Keratinocyte (primary cell): Measurements from ENCODE around the gene ZNF407. TPM values are rescaled to one million over a fixed set of nuclear protein-coding genes. Genes with fewer than 3 reads are reported as not detected.

Experiments used
- DNase-seq: peaks from one replicate; pipeline ENCODE4 v3.0.0-alpha.2; 2011; ENCODE audit warnings: low read depth, missing footprints, low spot score
- FAIRE-seq: peaks from 2 replicates; lab custom pipeline; 2011; peaks lifted over from hg19 to GRCh38; lab: Jason Lieb, UNC
- H2AFZ ChIP-seq: 2 replicates; pipeline ENCODE4 v1.6.0; 2012; ENCODE audit warnings: low read length, control low read depth, inconsistent platforms; ENCODE audit not compliant: control insufficient read depth
- H3K27ac ChIP-seq: 2 replicates; pipeline ENCODE4 v1.5.1; 2011; ENCODE audit warnings: low read length; ENCODE audit not compliant: control insufficient read depth, insufficient read depth
- H3K27me3 ChIP-seq: 3 replicates; pipeline ENCODE4 v1.6.0; 2011; ENCODE audit warnings: low read length; ENCODE audit not compliant: control insufficient read depth, insufficient read depth; ENCODE audit errors: extremely low read depth
- H3K36me3 ChIP-seq, 2 experiments: 2 replicates in 1 of 2; 3 replicates in 1 of 2; pipeline ENCODE4 v1.5.1; 2011; ENCODE audit warnings: low read length in 2 of 2, mild to moderate bottlenecking in 1 of 2; ENCODE audit not compliant: control insufficient read depth in 2 of 2, insufficient read depth in 2 of 2; ENCODE audit errors: extremely low read depth in 1 of 2
- H3K4me1 ChIP-seq: 3 replicates; pipeline ENCODE4 v1.5.1; 2011; ENCODE audit warnings: low read length; ENCODE audit not compliant: control insufficient read depth, insufficient read depth; ENCODE audit errors: extremely low read depth
- H3K4me2 ChIP-seq: 3 replicates; pipeline ENCODE4 v1.6.0; 2011; ENCODE audit warnings: low read depth, low read length; ENCODE audit not compliant: control insufficient read depth, insufficient read depth; ENCODE audit errors: extremely low read depth
- H3K4me3 ChIP-seq, 3 experiments: fragments of 200-600 bp in 1 of 3; sonication (generic) in 1 of 3; 2 replicates in 2 of 3; 3 replicates in 1 of 3; pipeline ENCODE4 v1.5.1; 2011 to 2016; ENCODE audit warnings: low read length in 3 of 3, mild to moderate bottlenecking in 3 of 3, control low read depth in 2 of 3, inconsistent platforms in 1 of 3, low read depth in 1 of 3, mixed read lengths in 1 of 3, mixed run types in 1 of 3, moderate library complexity in 1 of 3; ENCODE audit not compliant: control insufficient read depth in 2 of 3, insufficient read depth in 2 of 3; ENCODE audit errors: extremely low read depth in 1 of 3
- H3K79me2 ChIP-seq: 2 replicates; pipeline ENCODE4 v1.6.0; 2012; ENCODE audit warnings: low read length; ENCODE audit not compliant: control insufficient read depth, insufficient read depth
- H3K9ac ChIP-seq: 3 replicates; pipeline ENCODE4 v1.6.0; 2011; ENCODE audit warnings: low read length; ENCODE audit not compliant: control insufficient read depth, insufficient read depth; ENCODE audit errors: extremely low read depth
- H3K9me1 ChIP-seq: 3 replicates; pipeline ENCODE4 v1.6.0; 2011; ENCODE audit warnings: low read length; ENCODE audit not compliant: control insufficient read depth, insufficient read depth; ENCODE audit errors: extremely low read depth
- H3K9me3 ChIP-seq: 2 replicates; pipeline ENCODE4 v1.5.1; 2012; ENCODE audit warnings: low read depth, low read length; ENCODE audit not compliant: control insufficient read depth
- H4K20me1 ChIP-seq: 3 replicates; pipeline ENCODE4 v1.6.0; 2011; ENCODE audit warnings: low read length; ENCODE audit not compliant: control insufficient read depth, insufficient read depth; ENCODE audit errors: extremely low read depth
- CTCF ChIP-seq, 3 experiments: IDR thresholded peaks in 1 of 3; conservative IDR thresholded peaks in 1 of 3; optimal IDR thresholded peaks in 1 of 3; 2 replicates in 2 of 3; 3 replicates in 1 of 3; pipeline versions ENCODE3 to v1.5.1; 2011; ENCODE audit warnings: low read length in 3 of 3, mild to moderate bottlenecking in 3 of 3, moderate library complexity in 2 of 3, control low read depth in 1 of 3, inconsistent platforms in 1 of 3; ENCODE audit not compliant: insufficient read depth in 2 of 3; ENCODE audit errors: extremely low read depth in 1 of 3
- EZH2 ChIP-seq: IDR thresholded peaks from one replicate; pipeline ENCODE4 v1.6.1; 2012; ENCODE audit warnings: inconsistent platforms, mild to moderate bottlenecking, low read length, moderate library complexity
- dilution Hi-C: fragments of 300-500 bp; cut with MboI; formaldehyde crosslinking; loops from one replicate; pipeline ENCODE4 v1.7.0; 2020; ENCODE audit warnings: low sequenced_read_pairs; ENCODE audit not compliant: extremely low pct_ligation_motif_present
- polyA plus RNA-seq, 5 experiments: library from polyadenylated mRNA; depleted of rRNA in 3 of 5; stranded (reverse) in 3 of 5; stranded (forward) in 1 of 5; unstranded in 1 of 5; fragments of >200 nt; gene quantifications; 1 replicate in 1 of 5; 2 replicates in 3 of 5; 3 replicates in 1 of 5; pipeline versions ENCODE4 v1.2.1 to v1.2.3, GENCODE V29; 2011 to 2012; ENCODE audit warnings: missing spikeins in 2 of 5, low read depth in 1 of 5, low replicate concordance in 1 of 5

Gene ZNF407
- polyA plus RNA-seq, 1 donor (not counting 4 experiments of a cell fraction or from before 2014, with no cell fraction given) = 3.8 TPM

DNA sequence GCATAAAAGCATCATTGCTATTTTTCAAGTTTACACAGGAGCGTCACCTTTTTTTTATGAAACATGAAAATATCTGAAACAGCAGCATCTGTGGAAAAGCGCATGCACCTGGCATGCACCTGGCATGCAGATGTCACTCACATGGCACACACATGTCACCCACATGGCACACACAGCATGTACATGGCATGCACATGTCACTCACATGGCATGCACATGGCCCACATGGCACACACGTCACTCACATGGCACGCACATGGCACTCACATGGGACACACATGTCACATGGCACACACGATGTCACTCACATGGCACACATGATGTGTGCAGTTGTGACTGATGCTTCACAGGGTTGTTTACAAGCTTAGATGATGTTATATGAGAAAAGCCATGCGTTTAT, 188.0 kb downstream of the ZNF407 start:
- H3K4me1 ChIP-seq = no peaks in the 10 kb centered on the region
- no peaks in the 10 kb centered on the region for H3K79me2 ChIP-seq
- dilution Hi-C loops = no loop called here
- H3K9ac ChIP-seq = no peak overlapping the region
- DNase-seq (no peak), FAIRE-seq (no peak)
- H3K27me3 ChIP-seq = no peaks in the 10 kb centered on the region
- no peak overlapping the region for H3K4me2 ChIP-seq
- TF ChIP-seq EZH2 (no peak), CTCF (optimal IDR thresholded peaks at IDR 0.05 in 1 of 3, IDR thresholded peaks at IDR 0.05 in 1 of 3, conservative IDR thresholded peaks at IDR 0.05 in 1 of 3; ENCODE audit: extremely low read depth in 1 of 3, insufficient read depth in 2 of 3, low read length in 3 of 3) (no peak)
- H3K9me3 ChIP-seq = no peaks in the 10 kb centered on the region
- no peaks in the 10 kb centered on the region for H4K20me1 ChIP-seq
- H3K4me3 ChIP-seq = no peak overlapping the region
- H2AFZ ChIP-seq = no peak overlapping the region
- H3K36me3 ChIP-seq = no peaks in the 10 kb centered on the region
- H3K27ac ChIP-seq = no peak overlapping the region
- no peaks in the 10 kb centered on the region for H3K9me1 ChIP-seq

- DNase-seq (no peak), FAIRE-seq (no peak)
- H3K9me3 ChIP-seq = no peaks in the 10 kb centered on the region
- no peak overlapping the region for H3K4me2 ChIP-seq
- H3K27me3 ChIP-seq = no peaks in the 10 kb centered on the region
- H3K36me3 ChIP-seq = no peaks in the 10 kb centered on the region
- no peaks in the 10 kb centered on the region for H3K9me1 ChIP-seq
- TF ChIP-seq EZH2 = no peak
- TF ChIP-seq CTCF (optimal IDR thresholded peaks at IDR 0.05 in 1 of 3, IDR thresholded peaks at IDR 0.05 in 1 of 3, conservative IDR thresholded peaks at IDR 0.05 in 1 of 3; ENCODE audit: extremely low read depth in 1 of 3, insufficient read depth in 2 of 3, low read length in 3 of 3) = no peak
- H3K79me2 ChIP-seq = no peaks in the 10 kb centered on the region
- dilution Hi-C loops = no loop called here
- no peak overlapping the region for H3K9ac ChIP-seq
- no peaks in the 10 kb centered on the region for H3K4me1 ChIP-seq
- H3K27ac ChIP-seq = no peak overlapping the region
- no peak overlapping the region for H3K4me3 ChIP-seq
- no peaks in the 10 kb centered on the region for H4K20me1 ChIP-seq
- no peak overlapping the region for H2AFZ ChIP-seq
Observed at GRCh38 chr18:74788657-74789056, 191.0 kb downstream of the ZNF407 start.
